ENCODE measurements around the gene RPS6KA4. TPM values are rescaled to one million over a fixed set of nuclear protein-coding genes. Genes with fewer than 3 reads are reported as not detected.

RPS6KA4 gene
- total and polyA plus RNA-seq, 2 of the 13 experiments (the other 11 are each of a cell fraction or from before 2014, with no cell fraction given), result 8.9 to 14.2 TPM

GRCh38 chr11:64372802-64373597 lies 14.0 kb downstream of the RPS6KA4 start:
- in situ Hi-C loops (cut with HindIII; ENCODE audit: extremely low pct_ligation_motif_present, low pct_unique_long_range_greater_than_20kb), result no loop called here
- peaks cover 6% of the 10 kb centered on the region; the same call in 1 of the 2 replicates for H3K4me1 ChIP-seq (ENCODE audit: insufficient read depth, low read length)
- no peaks in the 10 kb centered on the region for H3K79me2 ChIP-seq (ENCODE audit: insufficient read depth, low read length)
- peaks cover 0 to 3% of the 10 kb centered on the region in 2 experiments; a peak in 1 of 5 replicates for H3K27me3 ChIP-seq (ENCODE audit: control insufficient read depth in 1 of 2, insufficient read depth in 2 of 2, low read length in 2 of 2)
- no peaks in the 10 kb centered on the region for H3K9me3 ChIP-seq (ENCODE audit: low read length)
- no peaks in the 10 kb centered on the region for H4K20me1 ChIP-seq (ENCODE audit: insufficient read depth, low read length)
- H3K4me3 ChIP-seq (replicated peaks in 1 of 3; ENCODE audit: insufficient read depth in 1 of 3, low read depth in 2 of 3, low read length in 3 of 3), result peak overlapping the region in 2 of 3 experiments; percentile 40 to 50; a peak in 3 of 6 replicates
- no peak overlapping the region for H3K27ac ChIP-seq (ENCODE audit: extremely low read length, insufficient read depth, low read length)
- no peaks in the 10 kb centered on the region for H3K36me3 ChIP-seq (replicated peaks in 1 of 2; ENCODE audit: control insufficient read depth in 1 of 2, insufficient read depth in 2 of 2, low read length in 2 of 2)
- peak overlapping the region; percentile 52 for H3K4me2 ChIP-seq (ENCODE audit: low read depth, low read length)
- WGBS (ENCODE audit: low lambda C conversion rate), result 67% methylated on average over 8 of the region's 18 CpGs
- ChIA-PET POLR2A (interaction anchor here (0.7 kb wide), 1 partner anchor 13 kb away, joined by 3 read pairs; no protein-coding TSS in a partner anchor), CTCF (ENCODE audit: low intra/inter-chr PET ratio, low total read pairs) (no interaction called here)
- H2AFZ ChIP-seq (ENCODE audit: low read length), result no peak overlapping the region
- H3K9ac ChIP-seq (ENCODE audit: insufficient read depth, low read depth, low read length), result 0 out of 2 replicates have a peak overlapping the region, but pooled peaks have one; percentile 8
- BruUV-seq (replicated peaks), result no TSS peak
- ATAC-seq (peak; percentile 90), DNase-seq (ENCODE audit: low spot score) (peak; percentile 51), FAIRE-seq (no peak)
- intact Hi-C loops (cut with micrococcal nuclease; ENCODE audit: unreplicated experiment), result no loop called here
- TF ChIP-seq ZZZ3 (CRISPR knock-in tag; IDR thresholded peaks at IDR 0.05; ENCODE audit: borderline replicate concordance) (no peak), NFYC (CRISPR knock-in tag; IDR thresholded peaks at IDR 0.05) (peak; percentile 91), KAT2B (IDR thresholded peaks at IDR 0.05; ENCODE audit: borderline replicate concordance, low read depth, low read length) (no peak), NFYB (CRISPR knock-in tag; IDR thresholded peaks at IDR 0.05) (peak; percentile 88), KLF11 (CRISPR knock-in tag; IDR thresholded peaks at IDR 0.05) (no peak), ZNF251 (CRISPR knock-in tag; IDR thresholded peaks at IDR 0.05) (no peak), ZNF263 (CRISPR knock-in tag; IDR thresholded peaks at IDR 0.05) (peak; percentile 84), ZBTB37 (CRISPR knock-in tag; IDR thresholded peaks at IDR 0.05) (no peak), MXI1 (IDR thresholded peaks at IDR 0.05; ENCODE audit: borderline replicate concordance, low read depth, low read length) (no peak), HNRNPLL (IDR thresholded peaks at IDR 0.05; ENCODE audit: low read depth, low read length, poor library complexity, severe bottlenecking) (no peak), HMGXB3 (CRISPR knock-in tag; IDR thresholded peaks at IDR 0.05; ENCODE audit: borderline replicate concordance) (no peak), ZNF687 (CRISPR knock-in tag; IDR thresholded peaks at IDR 0.05) (0 out of 2 replicates have a peak, but pooled peaks have one; percentile 14), SP1 (IDR thresholded peaks at IDR 0.05) (no peak), SP1 (CRISPR knock-in tag; IDR thresholded peaks at IDR 0.05) (no peak), ZMAT3 (CRISPR knock-in tag; conservative IDR thresholded peaks at IDR 0.05) (no peak)
